ENCODE measurements around the gene COLEC12. TPM values are rescaled to one million over a fixed set of nuclear protein-coding genes. Genes with fewer than 3 reads are reported as not detected.

The COLEC12 gene
- total RNA-seq, 4 donors from 2014 or later: 20.9 to 75.1 (median 50.4) TPM

DNA sequence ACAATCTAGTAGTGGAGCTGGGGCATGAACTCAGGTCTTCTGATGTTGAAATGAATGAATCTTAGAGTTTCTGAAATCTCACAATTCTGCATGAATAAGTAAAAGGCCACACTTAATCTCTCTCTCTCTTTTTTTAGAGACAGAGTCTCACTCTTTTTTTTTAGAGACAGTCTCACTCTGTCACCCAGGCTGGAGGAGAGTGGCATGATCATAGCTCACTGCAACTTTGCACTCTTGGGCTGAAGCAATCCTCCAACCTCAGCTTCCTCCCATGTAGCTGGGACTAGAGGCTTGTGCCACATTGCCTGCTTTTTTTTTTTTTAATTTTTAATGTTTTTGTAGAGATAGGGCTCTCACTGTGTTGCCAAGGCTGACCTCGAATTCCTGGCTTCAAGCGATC is 163.8 kb downstream of the COLEC12 start:
- TF ChIP-seq, protein P1, sequence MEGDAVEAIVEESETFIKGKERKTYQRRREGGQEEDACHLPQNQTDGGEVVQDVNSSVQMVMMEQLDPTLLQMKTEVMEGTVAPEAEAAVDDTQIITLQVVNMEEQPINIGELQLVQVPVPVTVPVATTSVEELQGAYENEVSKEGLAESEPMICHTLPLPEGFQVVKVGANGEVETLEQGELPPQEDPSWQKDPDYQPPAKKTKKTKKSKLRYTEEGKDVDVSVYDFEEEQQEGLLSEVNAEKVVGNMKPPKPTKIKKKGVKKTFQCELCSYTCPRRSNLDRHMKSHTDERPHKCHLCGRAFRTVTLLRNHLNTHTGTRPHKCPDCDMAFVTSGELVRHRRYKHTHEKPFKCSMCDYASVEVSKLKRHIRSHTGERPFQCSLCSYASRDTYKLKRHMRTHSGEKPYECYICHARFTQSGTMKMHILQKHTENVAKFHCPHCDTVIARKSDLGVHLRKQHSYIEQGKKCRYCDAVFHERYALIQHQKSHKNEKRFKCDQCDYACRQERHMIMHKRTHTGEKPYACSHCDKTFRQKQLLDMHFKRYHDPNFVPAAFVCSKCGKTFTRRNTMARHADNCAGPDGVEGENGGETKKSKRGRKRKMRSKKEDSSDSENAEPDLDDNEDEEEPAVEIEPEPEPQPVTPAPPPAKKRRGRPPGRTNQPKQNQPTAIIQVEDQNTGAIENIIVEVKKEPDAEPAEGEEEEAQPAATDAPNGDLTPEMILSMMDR (IDR thresholded peaks at IDR 0.05; ENCODE audit: low read depth): no peak

DNA sequence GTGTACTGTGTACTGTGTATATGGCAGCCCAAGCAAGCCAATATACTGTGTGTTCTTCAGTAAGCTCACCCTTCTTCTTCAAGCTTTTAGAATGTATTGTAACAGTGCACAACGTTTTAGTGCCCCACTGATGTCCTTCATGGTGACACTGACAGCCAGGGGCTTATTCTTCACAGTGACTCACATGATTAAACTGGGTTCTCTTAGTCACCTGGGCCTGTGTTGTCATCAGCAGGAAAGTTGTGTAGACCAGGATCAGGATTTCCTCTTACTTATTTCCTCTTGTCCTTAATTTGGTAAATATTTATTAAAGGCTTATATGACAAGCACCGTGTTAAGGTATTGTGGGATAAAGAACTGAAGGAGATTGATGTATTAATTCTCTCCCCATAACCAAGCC is 164.8 kb downstream of the COLEC12 start:
- TF ChIP-seq, protein P1 (IDR thresholded peaks at IDR 0.05; ENCODE audit: low read depth): no peak

DNA sequence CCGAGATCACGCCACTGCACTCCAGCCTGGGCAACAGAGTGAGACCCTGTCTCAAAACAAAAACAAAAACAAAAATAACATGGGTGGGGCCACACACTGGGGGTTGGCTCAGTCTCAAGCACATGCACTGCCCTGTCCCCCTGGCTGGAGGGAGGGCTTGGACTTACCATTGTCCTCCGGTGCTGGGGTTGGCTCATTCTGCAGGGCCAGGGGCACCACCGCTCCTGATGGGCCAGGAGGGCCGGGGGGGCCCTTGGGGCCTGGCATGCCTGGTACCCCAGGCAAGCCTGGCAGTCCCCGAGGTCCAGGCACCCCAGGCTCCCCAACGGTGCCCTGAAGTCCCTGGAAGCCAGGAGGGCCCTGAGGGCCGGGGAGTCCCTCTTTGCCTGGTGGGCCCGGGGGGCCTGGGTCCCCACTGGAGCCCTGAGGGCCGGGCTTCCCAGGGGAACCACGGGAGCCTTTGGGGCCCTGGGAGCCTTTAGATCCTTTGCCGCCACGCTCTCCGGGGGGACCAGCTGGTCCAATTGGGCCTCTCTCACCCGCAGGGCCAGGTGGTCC is 165.8 kb downstream of the COLEC12 start:
- TF ChIP-seq, protein P1 (IDR thresholded peaks at IDR 0.05; ENCODE audit: low read depth): no peak

DNA sequence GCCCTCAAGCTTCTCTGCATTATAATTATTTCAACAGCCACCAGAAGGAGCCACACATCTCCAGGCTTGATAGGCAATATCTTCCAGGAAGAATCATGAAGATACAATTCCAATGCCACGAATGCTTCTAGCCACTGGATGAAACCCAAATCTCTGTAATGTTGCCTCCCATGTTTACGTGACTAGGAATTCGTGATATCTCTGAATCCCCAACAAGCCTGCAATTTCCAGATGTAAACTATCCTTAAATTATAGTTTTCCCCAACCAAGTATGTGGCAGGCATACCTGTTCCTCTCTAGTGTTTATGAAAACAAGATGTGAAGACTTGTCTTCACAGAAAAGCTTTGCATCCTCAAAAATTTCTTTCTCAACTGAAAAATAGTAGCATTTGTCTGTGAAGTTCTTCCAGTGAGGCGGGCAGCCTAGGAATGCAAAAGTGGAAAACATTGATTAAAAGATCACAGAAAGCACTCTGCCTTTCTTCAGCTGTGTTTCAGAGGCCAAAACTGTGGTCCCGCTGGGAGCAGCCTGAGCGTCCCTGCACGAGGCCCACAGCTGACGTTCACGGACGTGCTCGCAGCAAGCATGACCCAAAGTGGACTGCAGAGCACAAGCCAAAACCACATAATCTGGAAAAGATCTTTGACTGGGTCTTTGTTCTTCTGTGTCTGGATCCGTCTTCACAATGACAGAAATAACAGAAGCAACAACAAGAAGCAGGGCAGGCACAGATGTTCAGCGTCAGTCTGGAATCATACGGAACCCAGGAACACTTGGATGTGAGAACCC is 167.6 kb downstream of the COLEC12 start:
- TF ChIP-seq, protein P1 (IDR thresholded peaks at IDR 0.05; ENCODE audit: low read depth): no peak

DNA sequence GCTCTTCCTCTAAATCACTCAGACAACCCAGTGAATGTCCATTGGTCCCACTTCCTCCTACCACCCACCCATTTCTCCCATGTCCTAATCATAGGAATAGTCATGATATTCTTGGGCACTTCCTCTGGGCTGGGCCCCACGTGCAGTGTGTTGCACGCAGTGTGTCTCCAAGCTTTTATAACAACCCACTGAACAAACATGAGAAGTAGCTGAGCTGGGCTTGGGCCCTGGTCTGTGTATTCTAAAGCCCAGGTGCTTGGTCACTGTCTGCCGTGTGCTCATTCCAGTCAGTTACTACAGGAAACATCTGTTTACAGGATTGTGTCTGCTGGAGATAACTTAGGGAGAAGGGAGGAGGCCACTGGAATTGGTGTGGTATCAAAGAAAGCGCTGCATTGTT is 168.5 kb downstream of the COLEC12 start:
- TF ChIP-seq, protein P1 (IDR thresholded peaks at IDR 0.05; ENCODE audit: low read depth): no peak

DNA sequence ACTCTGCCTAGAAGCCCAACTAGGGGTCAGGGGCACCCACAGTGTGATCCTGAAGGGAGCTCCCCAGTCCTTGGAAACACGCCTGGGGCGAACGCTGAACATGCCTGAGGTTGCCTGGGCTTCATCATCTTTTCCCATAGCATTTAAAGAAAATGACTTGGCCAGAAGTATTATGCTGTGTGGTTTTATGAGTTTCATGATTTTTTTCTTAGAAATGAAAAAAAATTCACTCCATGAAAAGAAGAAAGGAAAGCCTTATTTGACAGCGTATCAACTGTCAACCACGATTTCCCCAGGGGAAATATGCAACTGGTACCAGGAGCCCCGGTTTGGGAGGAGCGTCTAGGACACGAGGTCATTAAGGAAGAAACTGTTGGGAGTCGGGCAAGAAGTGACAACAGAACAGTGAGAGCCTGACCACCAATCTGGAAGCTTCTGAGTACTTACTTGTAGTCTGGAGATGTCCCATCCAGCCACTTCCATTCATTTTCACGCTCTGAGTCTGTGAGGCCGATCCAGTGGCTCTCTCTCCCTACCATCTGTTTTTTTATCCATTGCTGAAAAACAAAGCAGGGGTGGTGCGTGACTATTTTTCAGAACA is 169.2 kb downstream of the COLEC12 start:
- TF ChIP-seq, protein P1 (IDR thresholded peaks at IDR 0.05; ENCODE audit: low read depth): no peak

DNA sequence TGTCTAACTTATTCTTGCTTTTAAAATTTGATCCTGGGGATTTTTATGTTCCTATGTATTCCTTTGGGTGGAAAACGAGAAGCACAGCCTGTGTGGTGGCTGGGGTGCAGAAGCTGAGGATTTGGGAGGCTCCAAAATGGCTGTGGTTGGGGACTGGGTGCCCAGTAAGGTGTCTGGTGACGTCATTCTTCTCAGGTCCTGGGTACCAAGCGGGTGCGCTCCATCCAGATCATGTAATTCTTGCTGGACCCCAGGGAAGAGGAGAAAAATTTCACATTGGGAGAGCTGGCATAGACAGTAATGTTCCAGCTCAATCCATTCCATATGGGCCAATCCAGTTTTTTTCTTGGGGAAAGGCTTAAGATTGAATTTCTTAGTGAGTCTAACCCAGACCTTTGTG is 171.6 kb downstream of the COLEC12 start:
- TF ChIP-seq, protein P1 (IDR thresholded peaks at IDR 0.05; ENCODE audit: low read depth): no peak
